ENCODE data around the gene C9orf153. TPM values are rescaled to one million over a fixed set of nuclear protein-coding genes. Genes with fewer than 3 reads are reported as not detected.
A peak's percentile ranks its signal among the peaks of the same experiment; 100 is the strongest.

C9orf153 gene
- total RNA-seq, 1 donor from 2014 or later = 0.51 TPM

GRCh38 chr9:86279839-86280238, 20.4 kb upstream of the C9orf153 start:
- Mint-ChIP-seq H3K27ac (no peak overlapping the region), H3K27me3 (ENCODE audit: low read depth) (no peaks in the 10 kb centered on the region), H3K9me3 (no peaks in the 10 kb centered on the region), H3K4me3 (peak overlapping the region; percentile 38), H3K36me3 (no peaks in the 10 kb centered on the region), H3K4me1 (peaks cover 25% of the 10 kb centered on the region)
- DNase-seq (ENCODE audit: low spot score in 2 of 2, unreplicated experiment in 2 of 2) = no peak
- TF ChIP-seq CTCF (IDR thresholded peaks at IDR 0.05; ENCODE audit: unreplicated experiment) = no peak

GRCh38 chr9:86277072-86277471, 17.6 kb upstream of the C9orf153 start:
- H3K4me1 Mint-ChIP-seq = peaks cover 25% of the 10 kb centered on the region
- peak overlapping the region; percentile 43 for H3K27ac Mint-ChIP-seq
- H3K36me3 Mint-ChIP-seq = peaks cover 11% of the 10 kb centered on the region
- no peaks in the 10 kb centered on the region for H3K27me3 Mint-ChIP-seq (ENCODE audit: low read depth)
- no peaks in the 10 kb centered on the region for H3K9me3 Mint-ChIP-seq
- no peak overlapping the region for H3K4me3 Mint-ChIP-seq
- no peak for DNase-seq (ENCODE audit: low spot score in 2 of 2, unreplicated experiment in 2 of 2)
- TF ChIP-seq CTCF (IDR thresholded peaks at IDR 0.05; ENCODE audit: unreplicated experiment) = no peak

GRCh38 chr9:86275962-86276361, 16.5 kb upstream of the C9orf153 start:
- peaks cover 19% of the 10 kb centered on the region for H3K4me1 Mint-ChIP-seq
- no peaks in the 10 kb centered on the region for H3K9me3 Mint-ChIP-seq
- no peak overlapping the region for H3K27ac Mint-ChIP-seq
- H3K4me3 Mint-ChIP-seq = no peak overlapping the region
- H3K27me3 Mint-ChIP-seq (ENCODE audit: low read depth) = no peaks in the 10 kb centered on the region
- DNase-seq (ENCODE audit: low spot score in 2 of 2, unreplicated experiment in 2 of 2) = no peak
- peaks cover 21% of the 10 kb centered on the region for H3K36me3 Mint-ChIP-seq
- TF ChIP-seq CTCF (IDR thresholded peaks at IDR 0.05; ENCODE audit: unreplicated experiment) = no peak

- Mint-ChIP-seq H3K36me3 (peaks cover 21% of the 10 kb centered on the region), H3K27ac (no peak overlapping the region), H3K4me1 (peaks cover 15% of the 10 kb centered on the region), H3K9me3 (no peaks in the 10 kb centered on the region), H3K27me3 (ENCODE audit: low read depth) (no peaks in the 10 kb centered on the region), H3K4me3 (no peak overlapping the region)
- no peak for DNase-seq (ENCODE audit: low spot score in 2 of 2, unreplicated experiment in 2 of 2)
- no peak for TF ChIP-seq CTCF (IDR thresholded peaks at IDR 0.05; ENCODE audit: unreplicated experiment)
Observed at GRCh38 chr9:86274821-86275643, 15.6 kb upstream of the C9orf153 start.

GRCh38 chr9:86272221-86272620, 12.8 kb upstream of the C9orf153 start:
- DNase-seq (ENCODE audit: low spot score in 2 of 2, unreplicated experiment in 2 of 2) = no peak
- H3K27ac Mint-ChIP-seq = no peak overlapping the region
- no peaks in the 10 kb centered on the region for H3K27me3 Mint-ChIP-seq (ENCODE audit: low read depth)
- H3K4me3 Mint-ChIP-seq = no peak overlapping the region
- peaks cover 4% of the 10 kb centered on the region for H3K4me1 Mint-ChIP-seq
- peaks cover 31% of the 10 kb centered on the region for H3K36me3 Mint-ChIP-seq
- no peak for TF ChIP-seq CTCF (IDR thresholded peaks at IDR 0.05; ENCODE audit: unreplicated experiment)
- no peaks in the 10 kb centered on the region for H3K9me3 Mint-ChIP-seq
